ENCODE results near the gene RGMA.
"Not testable (repeated sequence)": the region's sequence is repeated elsewhere in the genome, so short reads cannot be mapped to it uniquely, and the experiment has no call there.

Gene RGMA

DNA sequence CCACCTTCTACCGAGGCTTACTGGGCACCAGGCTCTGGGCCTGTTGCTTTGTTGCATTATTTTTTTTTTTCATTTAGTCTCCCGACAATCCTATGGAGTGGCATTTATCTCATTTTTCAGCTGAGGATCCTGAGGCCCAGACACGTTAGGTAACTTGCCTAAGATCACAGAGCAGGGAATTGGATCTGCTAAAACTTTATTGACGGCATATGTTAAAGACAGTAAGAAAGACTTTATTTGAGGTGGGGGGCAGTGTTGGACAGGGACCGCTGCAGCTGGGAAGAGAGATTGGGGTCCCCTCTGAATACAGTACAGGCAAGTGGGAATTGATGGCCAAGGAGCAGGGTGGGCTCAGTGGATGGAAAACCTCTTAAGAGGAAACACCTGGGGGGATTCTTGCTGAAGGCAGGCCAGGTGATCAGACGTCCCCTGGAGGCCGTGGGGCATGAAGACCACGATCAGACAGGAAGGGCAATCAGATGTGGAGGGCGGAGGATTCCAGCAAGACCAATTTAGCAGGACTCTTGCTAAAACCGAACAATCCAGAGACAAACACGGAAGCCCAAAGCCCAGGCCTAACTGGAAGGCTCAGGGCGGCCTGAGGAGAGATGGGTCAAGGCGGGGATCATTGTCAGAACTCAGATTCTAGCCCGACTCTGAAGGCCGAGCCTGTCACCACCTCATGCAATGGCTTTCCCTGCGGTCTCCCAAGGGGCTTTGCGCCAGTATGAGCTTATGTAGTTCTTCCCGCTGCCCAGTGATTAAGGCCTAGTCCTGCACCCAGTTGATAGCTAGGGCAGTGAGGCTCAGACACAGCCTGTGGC lies 53.7 kb downstream of the RGMA start:
- Histone ChIP-seq H2BK5ac (ENCODE audit: low read depth, low read length, poor library complexity) (no peak overlapping the region), H2AFZ (ENCODE audit: insufficient read depth, low read length, poor library complexity) (no peak overlapping the region), H3K4me2 (ENCODE audit: low read length) (no peak overlapping the region), H3K79me1 (ENCODE audit: low read length) (no peaks in the 10 kb centered on the region), H4K8ac (ENCODE audit: low read depth, low read length) (no peak overlapping the region), H3K4me3 (ENCODE audit: low read depth, low read length) (no peak overlapping the region), H3K27me3 (ENCODE audit: insufficient read depth, low read length) (no peaks in the 10 kb centered on the region), H3K9me3 (ENCODE audit: insufficient read depth, low read depth, low read length) (peaks cover 5% of the 10 kb centered on the region), H2BK120ac (ENCODE audit: insufficient read depth, low read length, poor library complexity) (no peak overlapping the region), H3K23ac (ENCODE audit: low read length) (no peak overlapping the region), H3K18ac (ENCODE audit: low read length) (no peak overlapping the region), H3K14ac (ENCODE audit: low read length) (no peak overlapping the region), H2BK12ac (ENCODE audit: low read length) (no peak overlapping the region), H4K12ac (ENCODE audit: low read depth, low read length) (no peak overlapping the region), H3K4me1 (ENCODE audit: control insufficient read depth in 1 of 2, insufficient read depth in 2 of 2, low read length in 2 of 2) (no peaks in the 10 kb centered on the region), H3K27ac (ENCODE audit: low read depth, low read length) (no peak overlapping the region), H3K79me2 (ENCODE audit: control insufficient read depth, insufficient read depth, low read length, poor library complexity) (no peaks in the 10 kb centered on the region), H3K36me3 (ENCODE audit: control insufficient read depth in 1 of 2, insufficient read depth in 2 of 2, low read length in 2 of 2) (no peaks in the 10 kb centered on the region), H3K9ac (ENCODE audit: low read length) (no peak overlapping the region), H4K91ac (ENCODE audit: low read depth, low read length) (no peak overlapping the region), H3K4ac (ENCODE audit: low read depth, low read length) (no peak overlapping the region), H2AK5ac (ENCODE audit: low read length) (no peak overlapping the region)
- DNase-seq: no peak
- no CpG with 5 or more reads among the region's 18 CpGs for WGBS (ENCODE audit: extremely low coverage, insufficient coverage, insufficient read length)

DNA sequence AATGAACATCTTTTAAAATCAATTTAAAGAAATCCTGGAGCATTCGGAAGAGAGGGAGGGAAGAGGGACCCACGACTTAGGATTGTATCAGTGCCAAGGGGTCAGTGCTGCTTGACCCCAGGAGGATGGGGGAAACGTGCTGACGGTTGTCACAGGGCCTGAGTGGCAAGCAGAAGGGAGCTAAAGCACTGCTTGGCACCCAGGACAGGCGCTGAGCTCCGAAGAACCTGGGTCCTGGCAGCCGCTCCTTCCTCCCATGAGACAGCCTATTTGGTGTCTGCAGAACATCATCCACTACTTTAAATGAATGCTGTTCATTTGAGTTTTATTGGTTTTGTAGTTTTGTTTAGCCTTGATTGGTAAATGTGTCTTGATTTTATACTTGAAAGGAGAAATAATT lies 54.5 kb downstream of the RGMA start:
- no peak overlapping the region for H4K91ac ChIP-seq (ENCODE audit: low read depth, low read length)
- H3K4me1 ChIP-seq (ENCODE audit: control insufficient read depth in 1 of 2, insufficient read depth in 2 of 2, low read length in 2 of 2): no peaks in the 10 kb centered on the region
- no peak overlapping the region for H2BK120ac ChIP-seq (ENCODE audit: insufficient read depth, low read length, poor library complexity)
- H3K79me1 ChIP-seq (ENCODE audit: low read length): no peaks in the 10 kb centered on the region
- H3K14ac ChIP-seq (ENCODE audit: low read length): no peak overlapping the region
- H3K4ac ChIP-seq (ENCODE audit: low read depth, low read length): no peak overlapping the region
- no peak overlapping the region for H4K12ac ChIP-seq (ENCODE audit: low read depth, low read length)
- H3K36me3 ChIP-seq (ENCODE audit: control insufficient read depth in 1 of 2, insufficient read depth in 2 of 2, low read length in 2 of 2): no peaks in the 10 kb centered on the region
- no peak overlapping the region for H3K27ac ChIP-seq (ENCODE audit: low read depth, low read length)
- no peak overlapping the region for H2AFZ ChIP-seq (ENCODE audit: insufficient read depth, low read length, poor library complexity)
- H3K27me3 ChIP-seq (ENCODE audit: insufficient read depth, low read length): no peaks in the 10 kb centered on the region
- no peak overlapping the region for H4K8ac ChIP-seq (ENCODE audit: low read depth, low read length)
- no peak overlapping the region for H3K18ac ChIP-seq (ENCODE audit: low read length)
- H3K9me3 ChIP-seq (ENCODE audit: insufficient read depth, low read depth, low read length): peaks cover 5% of the 10 kb centered on the region
- H3K79me2 ChIP-seq (ENCODE audit: control insufficient read depth, insufficient read depth, low read length, poor library complexity): no peaks in the 10 kb centered on the region
- H2BK12ac ChIP-seq (ENCODE audit: low read length): no peak overlapping the region
- DNase-seq: no peak
- H3K9ac ChIP-seq (ENCODE audit: low read length): no peak overlapping the region
- H3K4me3 ChIP-seq (ENCODE audit: low read depth, low read length): no peak overlapping the region
- no CpG with 5 or more reads among the region's 7 CpGs for WGBS (ENCODE audit: extremely low coverage, insufficient coverage, insufficient read length)
- H3K4me2 ChIP-seq (ENCODE audit: low read length): no peak overlapping the region
- H3K23ac ChIP-seq (ENCODE audit: low read length): no peak overlapping the region
- no peak overlapping the region for H2BK5ac ChIP-seq (ENCODE audit: low read depth, low read length, poor library complexity)
- H2AK5ac ChIP-seq (ENCODE audit: low read length): no peak overlapping the region

DNA sequence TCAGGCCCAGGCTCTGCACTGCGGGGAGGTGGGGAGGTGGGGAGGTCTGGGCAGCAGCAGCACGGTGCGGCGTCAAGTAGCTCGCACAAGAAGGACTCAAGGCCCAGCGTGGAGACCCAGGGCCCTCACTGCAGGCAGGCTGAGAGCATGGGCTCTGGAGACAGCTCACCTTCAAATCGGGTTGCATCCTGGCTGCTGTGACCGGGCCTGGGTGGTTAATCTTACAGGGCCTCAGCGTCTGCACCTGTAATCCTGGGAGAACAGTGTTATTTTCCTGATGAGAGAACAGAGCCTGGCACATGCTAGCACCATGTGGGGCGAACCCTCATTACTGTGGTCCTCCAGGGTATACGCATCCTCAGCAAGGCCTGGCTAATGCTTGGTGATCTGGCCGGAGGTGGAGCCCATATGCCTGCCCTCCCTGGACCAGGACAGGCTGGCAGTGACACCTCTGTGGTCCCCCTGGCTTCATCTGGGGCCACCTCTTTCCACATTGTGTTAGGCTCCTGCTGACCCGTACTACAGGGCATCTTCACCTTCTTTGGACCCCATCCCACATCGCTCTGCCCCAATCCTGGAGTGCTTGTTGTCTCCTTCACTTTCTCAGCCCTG lies 55.5 kb downstream of the RGMA start:
- Histone ChIP-seq H2BK12ac (ENCODE audit: low read length) (no peak overlapping the region), H3K23ac (ENCODE audit: low read length) (no peak overlapping the region), H3K9me3 (ENCODE audit: insufficient read depth, low read depth, low read length) (peaks cover 5% of the 10 kb centered on the region), H2AFZ (ENCODE audit: insufficient read depth, low read length, poor library complexity) (no peak overlapping the region), H3K27ac (ENCODE audit: low read depth, low read length) (no peak overlapping the region), H3K4me1 (ENCODE audit: control insufficient read depth in 1 of 2, insufficient read depth in 2 of 2, low read length in 2 of 2) (no peaks in the 10 kb centered on the region), H3K9ac (ENCODE audit: low read length) (no peak overlapping the region), H3K79me2 (ENCODE audit: control insufficient read depth, insufficient read depth, low read length, poor library complexity) (no peaks in the 10 kb centered on the region), H3K79me1 (ENCODE audit: low read length) (no peaks in the 10 kb centered on the region), H3K14ac (ENCODE audit: low read length) (no peak overlapping the region), H2AK5ac (ENCODE audit: low read length) (no peak overlapping the region), H4K12ac (ENCODE audit: low read depth, low read length) (no peak overlapping the region), H3K4me2 (ENCODE audit: low read length) (no peak overlapping the region), H3K18ac (ENCODE audit: low read length) (no peak overlapping the region), H2BK120ac (ENCODE audit: insufficient read depth, low read length, poor library complexity) (no peak overlapping the region), H3K4ac (ENCODE audit: low read depth, low read length) (no peak overlapping the region), H2BK5ac (ENCODE audit: low read depth, low read length, poor library complexity) (no peak overlapping the region), H3K27me3 (ENCODE audit: insufficient read depth, low read length) (no peaks in the 10 kb centered on the region), H3K4me3 (ENCODE audit: low read depth, low read length) (no peak overlapping the region), H4K8ac (ENCODE audit: low read depth, low read length) (no peak overlapping the region), H3K36me3 (ENCODE audit: control insufficient read depth in 1 of 2, insufficient read depth in 2 of 2, low read length in 2 of 2) (peaks cover 1 to 7% of the 10 kb centered on the region in 2 experiments), H4K91ac (ENCODE audit: low read depth, low read length) (no peak overlapping the region)
- WGBS (ENCODE audit: extremely low coverage, insufficient coverage, insufficient read length): no CpG with 5 or more reads among the region's 14 CpGs
- DNase-seq: no peak

DNA sequence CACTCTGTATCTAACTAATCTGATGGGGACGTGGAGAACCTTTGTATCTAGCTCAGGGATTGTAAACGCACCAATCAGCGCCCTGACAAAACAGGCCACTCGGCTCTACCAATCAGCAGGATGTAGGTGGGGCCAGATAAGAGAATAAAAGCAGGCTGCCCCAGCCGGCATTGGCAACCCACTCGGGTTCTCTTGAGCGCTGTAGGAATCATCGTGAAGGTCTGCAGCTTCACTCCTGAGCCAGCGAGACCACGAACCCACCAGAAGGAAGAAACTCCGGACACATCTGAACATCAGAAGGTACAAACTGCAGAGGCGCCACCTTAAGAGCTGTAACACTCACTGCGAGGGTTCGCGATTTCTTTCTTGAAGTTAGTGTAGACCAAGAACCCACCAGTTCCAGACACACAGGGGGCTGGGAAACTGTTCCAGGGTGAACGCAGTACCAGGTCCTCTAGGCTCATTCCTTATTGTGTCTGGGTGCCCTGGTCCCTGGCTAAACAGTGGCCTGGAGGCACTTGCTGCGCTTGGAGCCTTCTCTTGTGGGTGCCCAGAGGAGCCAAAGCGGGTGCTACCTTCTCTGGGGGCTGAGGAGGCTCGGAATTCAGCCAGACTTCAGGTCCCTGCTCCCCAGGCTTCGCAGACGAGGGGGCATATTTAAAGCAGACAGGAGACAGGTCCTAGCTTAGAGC lies 56.4 kb downstream of the RGMA start:
- not testable (repeated sequence) for H2BK5ac ChIP-seq (ENCODE audit: low read depth, low read length, poor library complexity); H3K14ac ChIP-seq (ENCODE audit: low read length); H2BK12ac ChIP-seq (ENCODE audit: low read length); H2AK5ac ChIP-seq (ENCODE audit: low read length); H3K9ac ChIP-seq (ENCODE audit: low read length); H3K4me2 ChIP-seq (ENCODE audit: low read length); H3K27me3 ChIP-seq (ENCODE audit: insufficient read depth, low read length); H4K8ac ChIP-seq (ENCODE audit: low read depth, low read length); H3K79me1 ChIP-seq (ENCODE audit: low read length); H3K23ac ChIP-seq (ENCODE audit: low read length); H3K4me1 ChIP-seq (ENCODE audit: control insufficient read depth in 1 of 2, insufficient read depth in 2 of 2, low read length in 2 of 2); H3K79me2 ChIP-seq (ENCODE audit: control insufficient read depth, insufficient read depth, low read length, poor library complexity); H3K9me3 ChIP-seq (ENCODE audit: insufficient read depth, low read depth, low read length); DNase-seq; H4K12ac ChIP-seq (ENCODE audit: low read depth, low read length); H2BK120ac ChIP-seq (ENCODE audit: insufficient read depth, low read length, poor library complexity); H3K27ac ChIP-seq (ENCODE audit: low read depth, low read length); H2AFZ ChIP-seq (ENCODE audit: insufficient read depth, low read length, poor library complexity); H4K91ac ChIP-seq (ENCODE audit: low read depth, low read length); H3K4me3 ChIP-seq (ENCODE audit: low read depth, low read length); H3K18ac ChIP-seq (ENCODE audit: low read length); H3K4ac ChIP-seq (ENCODE audit: low read depth, low read length)
- WGBS (ENCODE audit: extremely low coverage, insufficient coverage, insufficient read length): no CpG with 5 or more reads among the region's 21 CpGs
- peaks cover 6 to 14% of the 10 kb centered on the region in 2 experiments for H3K36me3 ChIP-seq (ENCODE audit: control insufficient read depth in 1 of 2, insufficient read depth in 2 of 2, low read length in 2 of 2)
